Stimulated activated CD8-positive, alpha-beta memory T cell treated with anti-CD3 and anti-CD28 coated beads, Interleukin-7, amount 100 ng/mL, for 24 hours (primary cell): ENCODE measurements around the gene TASOR2.
A peak's percentile ranks its signal among the peaks of the same experiment; 100 is the strongest.

ENCODE experiments used
- DNase-seq: peaks from one replicate; pipeline ENCODE4 v3.0.0-alpha.2; 2020; ENCODE audit warnings: low read depth

Gene TASOR2

GRCh38 chr10:5685764-5686240 lies 1.2 kb downstream of the TASOR2 start:
- DNase-seq: no peak

GRCh38 chr10:5688587-5688986 lies 3.9 kb downstream of the TASOR2 start:
- DNase-seq: no peak

- no peak for DNase-seq
Observed at GRCh38 chr10:5691786-5692185, 7.1 kb downstream of the TASOR2 start.

GRCh38 chr10:5692461-5693358 lies 8.1 kb downstream of the TASOR2 start:
- DNase-seq: peak; percentile 30

- DNase-seq: no peak
Observed at GRCh38 chr10:5694573-5694972, 9.9 kb downstream of the TASOR2 start.

- DNase-seq: no peak
Observed at GRCh38 chr10:5697342-5697741, 12.7 kb downstream of the TASOR2 start.

- no peak for DNase-seq
Observed at GRCh38 chr10:5698062-5698461, 13.4 kb downstream of the TASOR2 start.

- DNase-seq: no peak
Observed at GRCh38 chr10:5708356-5708755, 23.7 kb downstream of the TASOR2 start.

- DNase-seq: no peak
Observed at GRCh38 chr10:5709865-5710264, 25.2 kb downstream of the TASOR2 start.

- DNase-seq: no peak
Observed at GRCh38 chr10:5710859-5711258, 26.2 kb downstream of the TASOR2 start.

GRCh38 chr10:5711642-5712041 lies 27.0 kb downstream of the TASOR2 start:
- no peak for DNase-seq

GRCh38 chr10:5719546-5719945 lies 34.9 kb downstream of the TASOR2 start:
- DNase-seq: no peak

- DNase-seq: no peak
Observed at GRCh38 chr10:5720182-5720581, 35.5 kb downstream of the TASOR2 start.

- DNase-seq: no peak
Observed at GRCh38 chr10:5723692-5724091, 39.1 kb downstream of the TASOR2 start.

GRCh38 chr10:5730766-5731165 lies 46.1 kb downstream of the TASOR2 start:
- no peak for DNase-seq

- DNase-seq: no peak
Observed at GRCh38 chr10:5731559-5731958, 46.9 kb downstream of the TASOR2 start.

GRCh38 chr10:5732141-5732540 lies 47.5 kb downstream of the TASOR2 start:
- DNase-seq: no peak
